H1 (cell line): ENCODE results near the gene TSEN2. TPM values are rescaled to one million over a fixed set of nuclear protein-coding genes. Genes with fewer than 3 reads are reported as not detected.
"Not testable (repeated sequence)": the region's sequence is repeated elsewhere in the genome, so short reads cannot be mapped to it uniquely, and the experiment has no call there.

ENCODE experiments used
- CTCF ChIA-PET: fragments of 300-600 bp; sonication (Branson Sonifier 250); formaldehyde crosslinking; loops from one replicate; lab custom pipeline; 2021; ENCODE audit not compliant: partially characterized antibody; lab: Charles Lee
- POLR2A ChIA-PET: fragments of 300-600 bp; sonication (Branson Sonifier 250); formaldehyde crosslinking; loops from one replicate; lab custom pipeline; 2021; ENCODE audit warnings: inconsistent platforms; ENCODE audit not compliant: partially characterized antibody; lab: Charles Lee
- DNase-seq, 2 experiments: peaks; one replicate each; pipeline versions ENCODE4 v3.0.0 to v3.0.0-alpha.2; 2010 to 2022; ENCODE audit warnings: low spot score in 2 of 2, low read depth in 1 of 2, mixed read lengths in 1 of 2
- FAIRE-seq: peaks from 2 replicates; lab custom pipeline; 2011; peaks lifted over from hg19 to GRCh38; lab: Jason Lieb, UNC
- H2AFZ ChIP-seq: 2 replicates; pipeline ENCODE4 v1.8.1; 2012; ENCODE audit warnings: low read length, inconsistent platforms
- H2AK5ac ChIP-seq: 2 replicates; pipeline ENCODE4 v1.6.1; 2013; ENCODE audit warnings: low read depth, low read length
- H2BK120ac ChIP-seq: replicated peaks from 2 replicates; pipeline ENCODE3; 2013; ENCODE audit warnings: low read depth, low read length, inconsistent platforms
- H2BK12ac ChIP-seq: 2 replicates; pipeline ENCODE4 v1.6.1; 2013; ENCODE audit warnings: low read depth, low read length
- H2BK15ac ChIP-seq: 2 replicates; pipeline ENCODE4 v1.6.1; 2013; ENCODE audit warnings: low read length
- H2BK20ac ChIP-seq: 2 replicates; pipeline ENCODE4 v1.6.1; 2013; ENCODE audit warnings: low read length
- H2BK5ac ChIP-seq: 2 replicates; pipeline ENCODE4 v1.6.1; 2013; ENCODE audit warnings: low read depth, low read length
- H3K14ac ChIP-seq: 2 replicates; pipeline ENCODE4 v1.6.1; 2013; ENCODE audit warnings: inconsistent platforms; ENCODE audit not compliant: insufficient read length
- H3K18ac ChIP-seq: 2 replicates; pipeline ENCODE4 v1.6.1; 2013; ENCODE audit warnings: low read length; ENCODE audit errors: extremely low read depth
- H3K23ac ChIP-seq: 2 replicates; pipeline ENCODE4 v1.6.1; 2013; ENCODE audit warnings: inconsistent platforms; ENCODE audit not compliant: insufficient read length
- H3K23me2 ChIP-seq: 2 replicates; pipeline ENCODE4 v1.6.1; 2013; ENCODE audit warnings: low read depth, low read length
- H3K27ac ChIP-seq: 2 replicates; pipeline ENCODE4 v1.6.1; 2011; ENCODE audit warnings: low read depth, low read length, inconsistent platforms
- H3K27me3 ChIP-seq, 4 experiments: replicated peaks in 1 of 4; 1 replicate in 1 of 4; 2 replicates in 3 of 4; pipeline versions ENCODE4 v1.6.1 to v1.8.1; 2011 to 2013; ENCODE audit warnings: low read length in 3 of 4, mild to moderate bottlenecking in 3 of 4, inconsistent platforms in 2 of 4, mixed read lengths in 2 of 4, moderate library complexity in 1 of 4; ENCODE audit not compliant: control insufficient read depth in 3 of 4, insufficient read depth in 3 of 4; ENCODE audit errors: extremely low read depth in 1 of 4
- H3K36me3 ChIP-seq, 4 experiments: 2 replicates each; pipeline versions ENCODE4 v1.6.1 to v1.8.1; 2011 to 2013; ENCODE audit warnings: mild to moderate bottlenecking in 4 of 4, low read length in 3 of 4, moderate library complexity in 2 of 4, control low read depth in 1 of 4, inconsistent platforms in 1 of 4; ENCODE audit not compliant: insufficient read depth in 4 of 4, control insufficient read depth in 2 of 4
- H3K4ac ChIP-seq: replicated peaks from 2 replicates; pipeline ENCODE3; 2013; ENCODE audit warnings: low read length, low read depth, mixed read lengths, inconsistent platforms; ENCODE audit not compliant: insufficient read length
- H3K4me1 ChIP-seq, 4 experiments: replicated peaks in 1 of 4; 1 replicate in 1 of 4; 2 replicates in 3 of 4; pipeline versions ENCODE4 v1.6.1 to v1.8.1; 2011 to 2013; ENCODE audit warnings: low read length in 3 of 4, inconsistent platforms in 2 of 4, mixed read lengths in 1 of 4; ENCODE audit not compliant: insufficient read depth in 4 of 4, control insufficient read depth in 3 of 4
- H3K4me2 ChIP-seq, 2 experiments: 2 replicates each; pipeline versions ENCODE4 v1.6.1 to v1.8.1; 2011 to 2013; ENCODE audit warnings: low read depth in 2 of 2, low read length in 2 of 2, control low read depth in 1 of 2, inconsistent platforms in 1 of 2, mild to moderate bottlenecking in 1 of 2; ENCODE audit not compliant: insufficient read depth in 1 of 2
- H3K4me3 ChIP-seq, 4 experiments: fragments of 200-600, 300-600 bp in 1 of 4; sonication (generic), shearing (Covaris generic), sonication (Bioruptor Twin) in 1 of 4; 2 replicates each; pipeline versions ENCODE4 v1.5.1 to v1.8.1; 2011 to 2016; ENCODE audit warnings: low read length in 4 of 4, low read depth in 3 of 4, control low read depth in 2 of 4, inconsistent platforms in 2 of 4, mild to moderate bottlenecking in 2 of 4, mixed read lengths in 1 of 4, moderate library complexity in 1 of 4; ENCODE audit not compliant: insufficient read depth in 2 of 4; ENCODE audit errors: extremely low read depth in 1 of 4
- H3K56ac ChIP-seq: replicated peaks from 2 replicates; pipeline ENCODE3; 2013; ENCODE audit warnings: low read depth, mild to moderate bottlenecking, mixed read lengths, low read length, inconsistent platforms; ENCODE audit not compliant: insufficient read length
- H3K79me1 ChIP-seq: 2 replicates; pipeline ENCODE4 v1.6.1; 2013; ENCODE audit warnings: low read depth, low read length, control low read depth
- H3K79me2 ChIP-seq, 2 experiments: 2 replicates each; pipeline versions ENCODE4 v1.6.1 to v1.8.1; 2012 to 2013; ENCODE audit warnings: low read length in 2 of 2, mild to moderate bottlenecking in 2 of 2, inconsistent platforms in 1 of 2; ENCODE audit not compliant: insufficient read depth in 2 of 2, control insufficient read depth in 1 of 2
- H3K9ac ChIP-seq, 4 experiments: replicated peaks in 1 of 4; 1 replicate in 1 of 4; 2 replicates in 3 of 4; pipeline versions ENCODE4 v1.6.1 to v1.8.1; 2011 to 2013; ENCODE audit warnings: low read depth in 3 of 4, low read length in 3 of 4, control low read depth in 2 of 4, mild to moderate bottlenecking in 2 of 4, moderate library complexity in 2 of 4, inconsistent platforms in 1 of 4; ENCODE audit errors: extremely low read depth in 1 of 4
- H3K9me3 ChIP-seq, 2 experiments: 2 replicates each; pipeline versions ENCODE4 v1.6.1 to v1.8.1; 2012 to 2013; ENCODE audit warnings: mild to moderate bottlenecking in 2 of 2, moderate library complexity in 2 of 2, control low read depth in 1 of 2, inconsistent platforms in 1 of 2, low read depth in 1 of 2, low read length in 1 of 2, mixed read lengths in 1 of 2; ENCODE audit not compliant: insufficient read depth in 2 of 2
- H4K20me1 ChIP-seq, 2 experiments: replicated peaks in 1 of 2; 2 replicates each; pipeline versions ENCODE3 to v1.8.1; 2011 to 2013; ENCODE audit warnings: inconsistent platforms in 2 of 2, low read length in 2 of 2, mild to moderate bottlenecking in 1 of 2; ENCODE audit not compliant: insufficient read depth in 2 of 2, control insufficient read depth in 1 of 2
- H4K5ac ChIP-seq: 2 replicates; pipeline ENCODE4 v1.6.1; 2013; ENCODE audit warnings: low read length, low read depth, mixed read lengths, inconsistent platforms; ENCODE audit not compliant: insufficient read length
- H4K8ac ChIP-seq: 2 replicates; pipeline ENCODE4 v1.8.0; 2013; ENCODE audit warnings: mild to moderate bottlenecking, moderate library complexity, low read length, inconsistent platforms; ENCODE audit not compliant: insufficient read depth; ENCODE audit errors: extremely low read depth
- H4K91ac ChIP-seq: replicated peaks from 2 replicates; pipeline ENCODE3; 2013; ENCODE audit warnings: low read length, mixed read lengths, inconsistent platforms; ENCODE audit not compliant: insufficient read length
- GABPA ChIP-seq: IDR thresholded peaks from 2 replicates; pipeline ENCODE4 v1.6.1; 2011; ENCODE audit warnings: mild to moderate bottlenecking, low read length, moderate library complexity, borderline replicate concordance; ENCODE audit not compliant: insufficient read depth
- WGBS, 2 experiments: shearing (Covaris generic) in 1 of 2; methylation state at CpG; one replicate each; pipeline versions ENCODE4 v1.1.6 to v1.1.7; 2013 to 2015; ENCODE audit warnings: low lambda C conversion rate in 2 of 2, mixed read lengths in 2 of 2, inconsistent platforms in 1 of 2, low coverage in 1 of 2, missing lambda C conversion rate in 1 of 2; ENCODE audit not compliant: insufficient replicate concordance in 2 of 2, insufficient coverage in 1 of 2, insufficient read length in 1 of 2; ENCODE audit errors: extremely low coverage in 1 of 2, missing lambda C conversion rate in 1 of 2; 5-methylcytosine and 5-hydroxymethylcytosine counted together
- polyA plus RNA-seq, 7 experiments: library from polyadenylated mRNA; depleted of rRNA in 3 of 7; stranded (reverse) in 5 of 7; unstranded in 2 of 7; fragments of >200 nt in 5 of 7; fragments of 200-250 nt in 2 of 7; gene quantifications; 1 replicate in 5 of 7; 2 replicates in 1 of 7; 4 replicates in 1 of 7; pipeline versions ENCODE4 v1.2.1 to v1.2.3, GENCODE V29; 2011 to 2013; ENCODE audit warnings: missing spikeins in 2 of 7, mixed read lengths in 2 of 7
- total RNA-seq: library from RNA; stranded (reverse); fragmentation: NEBNext Ultra II Directional; extraction: Animal tissue kit (Norgen Biotek cat#: 25700); gene quantifications from 2 replicates; pipeline ENCODE4 v1.2.1, GENCODE V29; 2021

Gene TSEN2
- total and polyA plus RNA-seq, 2 of the 8 experiments (the other 6 are each of a cell fraction or from before 2014, with no cell fraction given), result 16.1 to 22.4 TPM

DNA sequence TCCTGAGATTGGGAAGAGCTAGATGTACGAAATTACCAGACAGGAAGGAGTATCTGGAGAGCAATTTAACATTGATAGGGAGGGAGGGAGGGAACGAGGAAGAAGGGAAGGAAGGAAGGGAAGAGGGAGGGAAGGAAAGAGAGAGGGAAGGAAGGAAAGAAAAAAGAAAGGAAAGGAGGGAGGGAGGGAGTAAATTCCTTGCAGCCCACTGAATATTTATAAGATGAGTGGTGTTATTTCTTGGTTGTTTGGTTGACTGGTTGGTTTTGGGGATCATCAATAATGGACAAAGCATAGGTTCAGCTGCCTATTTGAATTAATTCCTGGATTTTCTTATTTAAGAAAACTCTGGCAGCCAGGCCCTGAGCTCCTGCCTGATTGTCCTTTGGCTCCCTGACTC lies 15.5 kb upstream of the TSEN2 start (continued):
- no peak for TF ChIP-seq GABPA

DNA sequence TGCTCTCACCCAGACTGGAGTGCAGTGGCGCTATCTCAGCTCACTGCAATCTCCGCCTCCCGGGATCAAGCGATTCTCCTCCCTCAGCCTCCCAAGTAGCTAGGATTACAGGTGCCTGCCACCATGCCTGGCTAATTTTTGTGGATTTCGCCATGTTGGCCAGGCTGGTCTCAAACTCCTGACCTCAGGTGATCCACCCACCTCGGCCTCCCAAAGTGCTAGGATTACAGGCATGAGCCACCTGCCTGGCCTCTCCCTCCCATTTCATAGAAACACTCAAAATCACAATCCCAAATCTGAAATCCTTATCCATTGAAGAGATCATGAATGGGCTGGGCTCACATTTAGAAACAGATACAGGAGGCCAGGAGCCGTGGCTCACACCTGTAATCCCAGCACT lies 15.1 kb upstream of the TSEN2 start:
- H2BK15ac ChIP-seq, H3K18ac ChIP-seq, H2BK120ac ChIP-seq, H3K4ac ChIP-seq, H3K4me2 ChIP-seq, H3K9me3 ChIP-seq, H3K27me3 ChIP-seq, H2BK12ac ChIP-seq, H2BK20ac ChIP-seq, H3K14ac ChIP-seq, H3K79me2 ChIP-seq, H3K27ac ChIP-seq, H3K4me1 ChIP-seq, H4K5ac ChIP-seq, H3K36me3 ChIP-seq, H4K20me1 ChIP-seq, H4K91ac ChIP-seq, DNase-seq, POLR2A ChIA-PET, H2AK5ac ChIP-seq, H3K23me2 ChIP-seq, H2BK5ac ChIP-seq, H3K9ac ChIP-seq, H2AFZ ChIP-seq, H3K23ac ChIP-seq, H3K79me1 ChIP-seq, H3K4me3 ChIP-seq, H3K56ac ChIP-seq, H4K8ac ChIP-seq, FAIRE-seq: not testable (repeated sequence)
- CTCF ChIA-PET, result interaction anchor here (1.0 to 5.3 kb wide), 5 partner anchors 9 to 293 kb away, joined by 3 to 25 read pairs (median 7); no protein-coding TSS in a partner anchor
- 67% methylated on average over 7 of the region's 7 CpGs; no CpG with 5 or more reads in 1 of the 2 experiments for WGBS, 2 experiments
